ENCODE measurements around the gene NACC2. TPM values are rescaled to one million over a fixed set of nuclear protein-coding genes. Genes with fewer than 3 reads are reported as not detected.

Gene NACC2
- total and polyA plus RNA-seq, 7 donors: 8.5 to 33.5 (median 18.4) TPM

- Histone ChIP-seq H3K27me3 (ENCODE audit: insufficient read depth in 3 of 3, low read length in 2 of 3) (no peaks in the 10 kb centered on the region), H3K4me3 (peak overlapping the region; percentile 71), H3K9me3 (no peaks in the 10 kb centered on the region), H3K27ac (peak overlapping the region; percentile 93), H3K4me1 (peaks cover 81% of the 10 kb centered on the region), H3K36me3 (ENCODE audit: insufficient read depth in 1 of 2, low read depth in 1 of 2) (no peaks in the 10 kb centered on the region)
- ATAC-seq: no peak
- DNase-seq: peak; percentile 12 to 46
- intact Hi-C loops (cut with DNase I): no loop called here
- TF ChIP-seq CTCF (IDR thresholded peaks at IDR 0.05): no peak
- 71 to 78% (median 76%) methylated on average over 9 of the region's 9 CpGs for WGBS, 3 donors
Measured at GRCh38 chr9:136090056-136090735, 4.9 kb downstream of the NACC2 start.

GRCh38 chr9:136089697-136090045, 5.4 kb downstream of the NACC2 start:
- peaks cover 81% of the 10 kb centered on the region for H3K4me1 ChIP-seq
- intact Hi-C loops (cut with DNase I): loop anchor here (5.0 kb wide), 2 partner anchors 33 to 62 kb away; no protein-coding TSS in a partner anchor

GRCh38 chr9:136088939-136089696, 6.0 kb downstream of the NACC2 start:
- TF ChIP-seq CTCF (IDR thresholded peaks at IDR 0.05): no peak
- no peaks in the 10 kb centered on the region for H3K9me3 ChIP-seq
- WGBS, 3 donors: 42 to 67% (median 44%) methylated on average over 21 to 22 of the region's 22 CpGs
- DNase-seq (peak; percentile 42 to 75), ATAC-seq (peak; percentile 11 to 44 (median 20))
- peak overlapping the region; percentile 93 for H3K27ac ChIP-seq
- no peaks in the 10 kb centered on the region for H3K27me3 ChIP-seq (ENCODE audit: insufficient read depth in 3 of 3, low read length in 2 of 3)
- no peaks in the 10 kb centered on the region for H3K36me3 ChIP-seq (ENCODE audit: insufficient read depth in 1 of 2, low read depth in 1 of 2)
- peaks cover 81% of the 10 kb centered on the region for H3K4me1 ChIP-seq
- intact Hi-C loops (cut with DNase I): loop anchor here (5.0 kb wide), 2 partner anchors 33 to 62 kb away; no protein-coding TSS in a partner anchor
- peak overlapping the region; percentile 52 for H3K4me3 ChIP-seq

More at GRCh38 chr9:136089697-136090045, 5.4 kb downstream of the NACC2 start:
- Histone ChIP-seq H3K27me3 (ENCODE audit: insufficient read depth in 3 of 3, low read length in 2 of 3) (no peaks in the 10 kb centered on the region), H3K36me3 (ENCODE audit: insufficient read depth in 1 of 2, low read depth in 1 of 2) (no peaks in the 10 kb centered on the region), H3K4me3 (peak overlapping the region; percentile 52), H3K9me3 (no peaks in the 10 kb centered on the region), H3K27ac (peak overlapping the region; percentile 93)
- DNase-seq: no peak
- WGBS, 3 donors: 49 to 64% (median 49%) methylated on average over 3 of the region's 3 CpGs
- TF ChIP-seq CTCF (IDR thresholded peaks at IDR 0.05): peak; percentile 26
- ATAC-seq: no peak

GRCh38 chr9:136088481-136088938, 6.6 kb downstream of the NACC2 start:
- Histone ChIP-seq H3K27ac (peak overlapping the region; percentile 93), H3K4me1 (peaks cover 81% of the 10 kb centered on the region), H3K27me3 (ENCODE audit: insufficient read depth in 3 of 3, low read length in 2 of 3) (no peaks in the 10 kb centered on the region), H3K9me3 (no peaks in the 10 kb centered on the region), H3K4me3 (peak overlapping the region; percentile 52), H3K36me3 (ENCODE audit: insufficient read depth in 1 of 2, low read depth in 1 of 2) (no peaks in the 10 kb centered on the region)
- ATAC-seq: no peak
- 69 to 75% (median 71%) methylated on average over 15 of the region's 15 CpGs for WGBS, 3 donors
- TF ChIP-seq CTCF (IDR thresholded peaks at IDR 0.05): no peak
- intact Hi-C loops (cut with DNase I): loop anchor here (5.0 kb wide), 2 partner anchors 34 to 61 kb away; no protein-coding TSS in a partner anchor
- peak; percentile 20 to 56 for DNase-seq
